Caco-2 (cell line): Measurements from ENCODE around the gene BBC3. TPM values are rescaled to one million over a fixed set of nuclear protein-coding genes. Genes with fewer than 3 reads are reported as not detected.

Experiments
- BruUV-seq: library from RNA; stranded (reverse); fragments of 400-500 nt; replicated peaks from 2 replicates; lab custom pipeline; 2021; lab: Mats Ljungman, UMichigan
- CTCF ChIA-PET: fragments of 300-600 bp; sonication (Branson Sonifier 250); formaldehyde crosslinking; loops from one replicate; lab custom pipeline; 2022; ENCODE audit warnings: antibody characterized with exemption; lab: Charles Lee
- POLR2A ChIA-PET: fragments of 300-600 bp; sonication (Branson Sonifier 250); formaldehyde crosslinking; loops from one replicate; lab custom pipeline; 2022; ENCODE audit warnings: antibody characterized with exemption; lab: Charles Lee
- DNase-seq, 2 experiments: peaks; one replicate each; pipeline versions ENCODE4 v3.0.0 to v3.0.0-alpha.2; 2020 to 2022
- H3K27me3 ChIP-seq: replicated peaks from 2 replicates; pipeline ENCODE4 v1.6.0; 2011; ENCODE audit warnings: low read length; ENCODE audit not compliant: control insufficient read depth, insufficient read depth
- H3K36me3 ChIP-seq: 2 replicates; pipeline ENCODE4 v1.5.1; 2011; ENCODE audit warnings: low read length; ENCODE audit not compliant: control insufficient read depth, insufficient read depth
- H3K4me1 ChIP-seq: fragments of 250-450 bp; sonication (Bioruptor Pico); 2 replicates; pipeline ENCODE4 v1.5.1; 2020; ENCODE audit warnings: mild to moderate bottlenecking
- H3K4me3 ChIP-seq: 2 replicates; pipeline ENCODE4 v1.5.1; 2011; ENCODE audit warnings: low read depth, mild to moderate bottlenecking, control low read depth, low read length
- H3K9me3 ChIP-seq: fragments of 250-450 bp; sonication (Bioruptor Pico); 2 replicates; pipeline ENCODE4 v1.5.1; 2020; ENCODE audit warnings: mild to moderate bottlenecking, moderate library complexity
- H3K27ac Mint-ChIP-seq: one replicate; pipeline ENCODE4 v1.8.0; 2022; ENCODE audit warnings: mixed read lengths; ENCODE audit not compliant: unreplicated experiment
- H3K27me3 Mint-ChIP-seq: one replicate; pipeline ENCODE4 v1.8.0; 2022; ENCODE audit warnings: mixed read lengths; ENCODE audit not compliant: insufficient read depth, unreplicated experiment
- H3K36me3 Mint-ChIP-seq: one replicate; pipeline ENCODE4 v1.8.0; 2022; ENCODE audit warnings: mild to moderate bottlenecking, mixed read lengths; ENCODE audit not compliant: insufficient read depth, unreplicated experiment
- H3K4me1 Mint-ChIP-seq: one replicate; pipeline ENCODE4 v1.8.0; 2022; ENCODE audit warnings: low read depth, mixed read lengths; ENCODE audit not compliant: unreplicated experiment
- H3K4me3 Mint-ChIP-seq: one replicate; pipeline ENCODE4 v1.8.0; 2022; ENCODE audit warnings: mild to moderate bottlenecking, moderate library complexity, mixed read lengths; ENCODE audit not compliant: unreplicated experiment
- H3K9me3 Mint-ChIP-seq: one replicate; pipeline ENCODE4 v1.8.0; 2022; ENCODE audit warnings: mixed read lengths; ENCODE audit not compliant: unreplicated experiment
- intact Hi-C: fragments of 100-400 bp; cut with micrococcal nuclease; formaldehyde crosslinking; loops from one replicate; pipeline ENCODE4 v1.10.0; 2022; ENCODE audit not compliant: unreplicated experiment
- total RNA-seq: library from RNA; stranded (reverse); gene quantifications from 2 replicates; pipeline ENCODE4 v1.2.3, GENCODE V29; 2022
- TF ChIP-seq, protein P1 (sequence below), 2 experiments: fragments of 200-600 bp in 1 of 2; IDR thresholded peaks; 1 replicate in 1 of 2; 2 replicates in 1 of 2; pipeline versions ENCODE4 v1.5.1 to v1.8.0; 2011 to 2022; ENCODE audit warnings: antibody characterized with exemption in 1 of 2, control low read depth in 1 of 2, inconsistent platforms in 1 of 2, low read depth in 1 of 2, low read length in 1 of 2, mild to moderate bottlenecking in 1 of 2, moderate library complexity in 1 of 2; ENCODE audit not compliant: insufficient read depth in 1 of 2, severe bottlenecking in 1 of 2, unreplicated experiment in 1 of 2

The BBC3 gene
- total RNA-seq, 1 experiment from 2014 or later: 10.5 TPM

GRCh38 chr19:47188507-47189033, 42.4 kb downstream of the BBC3 start:
- peaks cover 31% of the 10 kb centered on the region for H3K4me1 Mint-ChIP-seq
- TF ChIP-seq, protein P1, sequence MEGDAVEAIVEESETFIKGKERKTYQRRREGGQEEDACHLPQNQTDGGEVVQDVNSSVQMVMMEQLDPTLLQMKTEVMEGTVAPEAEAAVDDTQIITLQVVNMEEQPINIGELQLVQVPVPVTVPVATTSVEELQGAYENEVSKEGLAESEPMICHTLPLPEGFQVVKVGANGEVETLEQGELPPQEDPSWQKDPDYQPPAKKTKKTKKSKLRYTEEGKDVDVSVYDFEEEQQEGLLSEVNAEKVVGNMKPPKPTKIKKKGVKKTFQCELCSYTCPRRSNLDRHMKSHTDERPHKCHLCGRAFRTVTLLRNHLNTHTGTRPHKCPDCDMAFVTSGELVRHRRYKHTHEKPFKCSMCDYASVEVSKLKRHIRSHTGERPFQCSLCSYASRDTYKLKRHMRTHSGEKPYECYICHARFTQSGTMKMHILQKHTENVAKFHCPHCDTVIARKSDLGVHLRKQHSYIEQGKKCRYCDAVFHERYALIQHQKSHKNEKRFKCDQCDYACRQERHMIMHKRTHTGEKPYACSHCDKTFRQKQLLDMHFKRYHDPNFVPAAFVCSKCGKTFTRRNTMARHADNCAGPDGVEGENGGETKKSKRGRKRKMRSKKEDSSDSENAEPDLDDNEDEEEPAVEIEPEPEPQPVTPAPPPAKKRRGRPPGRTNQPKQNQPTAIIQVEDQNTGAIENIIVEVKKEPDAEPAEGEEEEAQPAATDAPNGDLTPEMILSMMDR (IDR thresholded peaks at IDR 0.05; ENCODE audit: insufficient read depth in 1 of 2, low read depth in 1 of 2, low read length in 1 of 2, severe bottlenecking in 1 of 2, unreplicated experiment in 1 of 2): no peak
- CTCF ChIA-PET: interaction anchor here (0.6 to 1.1 kb wide), 2 partner anchors 22 to 32 kb away, joined by 3 to 6 read pairs; no protein-coding TSS in a partner anchor

DNA sequence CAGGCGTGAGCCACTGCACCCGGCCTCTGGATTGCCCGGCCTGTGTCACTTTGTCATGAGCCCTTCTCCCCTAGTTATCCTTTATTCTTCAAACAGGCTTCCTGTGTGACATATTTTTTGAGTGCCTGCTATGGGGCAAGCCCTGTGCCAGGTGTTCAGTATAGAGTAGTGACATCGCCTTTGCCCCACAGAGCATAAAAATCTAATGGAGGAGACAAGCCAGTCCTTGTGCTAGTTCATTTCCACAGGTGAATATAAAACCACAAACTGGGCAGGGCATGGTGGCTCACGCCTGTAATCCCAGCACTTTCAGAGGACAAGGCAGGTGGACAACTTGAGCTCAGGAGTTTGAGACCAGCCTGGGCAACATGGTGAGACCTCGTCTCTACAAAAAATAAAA, 43.2 kb downstream of the BBC3 start:
- TF ChIP-seq, protein P1 (IDR thresholded peaks at IDR 0.05; ENCODE audit: insufficient read depth in 1 of 2, low read depth in 1 of 2, low read length in 1 of 2, severe bottlenecking in 1 of 2, unreplicated experiment in 1 of 2): no peak
- Histone ChIP-seq H3K9me3 (no peaks in the 10 kb centered on the region), H3K27me3 (no peaks in the 10 kb centered on the region), H3K4me1 (peaks cover 24% of the 10 kb centered on the region), H3K4me3 (no peak overlapping the region), H3K36me3 (peaks cover 7% of the 10 kb centered on the region; the same call in 1 of the 2 replicates)
- peaks cover 31% of the 10 kb centered on the region for H3K4me1 Mint-ChIP-seq
- no peak overlapping the region for H3K4me3 Mint-ChIP-seq
- no peak for DNase-seq
- no TSS peak for BruUV-seq
- H3K27ac Mint-ChIP-seq: peak overlapping the region; percentile 77
- intact Hi-C loops: no loop called here
- H3K9me3 Mint-ChIP-seq: no peaks in the 10 kb centered on the region
- ChIA-PET CTCF (interaction anchor here (0.8 to 1.1 kb wide), 2 partner anchors 23 to 56 kb away, joined by 4 to 6 read pairs; no protein-coding TSS in a partner anchor), POLR2A (no interaction called here)
- peaks cover 84% of the 10 kb centered on the region for H3K36me3 Mint-ChIP-seq
- no peaks in the 10 kb centered on the region for H3K27me3 Mint-ChIP-seq

More at GRCh38 chr19:47188507-47189033, 42.4 kb downstream of the BBC3 start:
- Histone ChIP-seq H3K4me1 (peaks cover 24% of the 10 kb centered on the region), H3K4me3 (no peak overlapping the region), H3K27me3 (no peaks in the 10 kb centered on the region), H3K36me3 (peaks cover 6% of the 10 kb centered on the region; the same call in 1 of the 2 replicates), H3K9me3 (no peaks in the 10 kb centered on the region)
- H3K4me3 Mint-ChIP-seq: peak overlapping the region; percentile 18
- no peak for DNase-seq
- H3K27ac Mint-ChIP-seq: peak overlapping the region; percentile 77
- no peaks in the 10 kb centered on the region for H3K27me3 Mint-ChIP-seq
- POLR2A ChIA-PET: no interaction called here
- no peaks in the 10 kb centered on the region for H3K9me3 Mint-ChIP-seq
- H3K36me3 Mint-ChIP-seq: peaks cover 77% of the 10 kb centered on the region
- intact Hi-C loops: no loop called here
- BruUV-seq: no TSS peak

- intact Hi-C loops: no loop called here
- no peak for DNase-seq
- Mint-ChIP-seq H3K9me3 (no peaks in the 10 kb centered on the region), H3K4me3 (no peak overlapping the region), H3K27ac (peak overlapping the region; percentile 77), H3K27me3 (no peaks in the 10 kb centered on the region), H3K36me3 (peaks cover 86% of the 10 kb centered on the region), H3K4me1 (peaks cover 33% of the 10 kb centered on the region)
- ChIA-PET CTCF (interaction anchor here (0.8 kb wide), 1 partner anchor 57 kb away, joined by 4 read pairs; no protein-coding TSS in a partner anchor), POLR2A (interaction anchor here (0.9 kb wide), 1 partner anchor 39 kb away, joined by 5 read pairs; no protein-coding TSS in a partner anchor)
- no TSS peak for BruUV-seq
- H3K36me3 ChIP-seq: peaks cover 8% of the 10 kb centered on the region
- H3K27me3 ChIP-seq: no peaks in the 10 kb centered on the region
- no peaks in the 10 kb centered on the region for H3K9me3 ChIP-seq
- TF ChIP-seq, protein P1 (IDR thresholded peaks at IDR 0.05; ENCODE audit: insufficient read depth in 1 of 2, low read depth in 1 of 2, low read length in 1 of 2, severe bottlenecking in 1 of 2, unreplicated experiment in 1 of 2): no peak
- H3K4me1 ChIP-seq: peaks cover 24% of the 10 kb centered on the region
- H3K4me3 ChIP-seq: no peak overlapping the region
Measured at GRCh38 chr19:47187335-47187655, 43.7 kb downstream of the BBC3 start.
